Adrenal gland (tissue), 12 donors: ENCODE results near the gene TTN. TPM values are rescaled to one million over a fixed set of nuclear protein-coding genes. Genes with fewer than 3 reads are reported as not detected.

Experiments used
- DNase-seq, 7 donors: peaks; one replicate each; pipeline ENCODE4 v3.0.0-alpha.2; 2019 to 2020
- H3K27ac ChIP-seq, 5 donors: fragments of 200-600 bp; sonication (generic) in 4 of 5; 1 replicate in 3 of 5; 2 replicates in 2 of 5; pipeline versions ENCODE4 v1.5.1 to v1.8.0; 2016 to 2020; ENCODE audit warnings: mild to moderate bottlenecking in 1 of 5
- H3K27me3 ChIP-seq: fragments of 200-600 bp; 2 replicates; pipeline ENCODE4 v1.8.0; 2021
- H3K36me3 ChIP-seq, 2 donors: fragments of 200-600 bp; replicated peaks in 1 of 2; 1 replicate in 1 of 2; 2 replicates in 1 of 2; pipeline versions ENCODE4 v1.5.1 to v1.8.0; 2018 to 2022
- H3K4me1 ChIP-seq, 2 donors: fragments of 200-600 bp; replicated peaks in 1 of 2; 1 replicate in 1 of 2; 2 replicates in 1 of 2; pipeline versions ENCODE4 v1.5.1 to v1.8.0; 2018 to 2021
- H3K4me3 ChIP-seq, 4 donors: fragments of 200-600 bp; sonication (generic) in 3 of 4; one replicate each; pipeline ENCODE4 v1.5.1; 2016 to 2018
- H3K9me3 ChIP-seq, 3 donors: fragments of 200-600 bp; sonication (generic) in 1 of 3; replicated peaks in 1 of 3; 1 replicate in 2 of 3; 2 replicates in 1 of 3; pipeline versions ENCODE4 v1.5.1 to v1.8.0; 2016 to 2021
- CTCF ChIP-seq, 6 experiments: fragments of 450-650 bp in 4 of 6; fragments of 200-600 bp in 2 of 6; sonication (generic) in 1 of 6; IDR thresholded peaks; 1 replicate in 5 of 6; 2 replicates in 1 of 6; pipeline versions ENCODE4 v1.5.1 to v1.8.0; 2016 to 2021; ENCODE audit warnings: antibody characterized with exemption in 6 of 6, mild to moderate bottlenecking in 2 of 6, moderate library complexity in 1 of 6
- POLR2A ChIP-seq, 2 donors: fragments of 450-650 bp; IDR thresholded peaks; one replicate each; pipeline ENCODE4 v1.6.1; 2017; ENCODE audit warnings: antibody characterized with exemption in 2 of 2, mild to moderate bottlenecking in 2 of 2, moderate library complexity in 1 of 2
- WGBS, 4 donors: extraction: QIAGEN DNeasy Blood & Tissue Kit in 2 of 4; methylation state at CpG; one replicate each; pipeline versions ENCODE4 v1.1.5 to v1.1.7; 2013 to 2017; 5-methylcytosine and 5-hydroxymethylcytosine counted together
- intact Hi-C, 2 donors: fragments of 100-400 bp; cut with DNase I; formaldehyde crosslinking; loops; one replicate each; pipeline versions ENCODE4 v1.14.1 to v1.15.0; 2022 to 2023
- polyA plus RNA-seq, 3 donors: library from polyadenylated mRNA; stranded (reverse); fragments of 200-250 nt in 2 of 3; fragments of 350-450 nt in 1 of 3; fragmentation: Illumina TruSeq in 1 of 3; extraction: RNeasy Lipid Tissue Mini Kit (QIAGEN cat#74804) in 1 of 3; gene quantifications; one replicate each; pipeline ENCODE4 v1.2.3, GENCODE V29; 2013 to 2014
- total RNA-seq, 9 donors: library from RNA; depleted of rRNA in 4 of 9; stranded (reverse); fragments of >200 nt in 4 of 9; fragments of 120-200 nt in 1 of 9; fragmentation: NEBNext Ultra II Directional in 1 of 9; extraction: Animal tissue kit (Norgen Biotek cat#: 25700) in 1 of 9; gene quantifications; one replicate each; pipeline versions ENCODE4 v1.1.0 to v1.2.4, GENCODE V29; 2013 to 2023
- donor health status: healthy with polysubstance abuse.
- donor health status: Bipolar disorder and iron deficiency.
- donor health status: DM: yes; HTN: yes; CAD: no.
- donor health status: DM: no; HTN: no; CAD: no.
- donor health status: DM: no; HTN: no; CAD: no.
- donor health status: DM: yes; HTN: yes; CAD: no.

TTN gene
- total and polyA plus RNA-seq, 12 donors = 0.05 to 45.2 (median 2.7) TPM

- H3K4me1 ChIP-seq = peaks cover 11% of the 10 kb centered on the region in 2 donors
- 93 to 95% (median 95%) methylated on average over 11 of the region's 11 CpGs for WGBS, 4 donors
These were observed 285.7 kb downstream of the TTN start for GRCh38 chr2:178521304-178522150.

GRCh38 chr2:178517496-178517895, 289.7 kb downstream of the TTN start:
- 76 to 100% (median 88%) methylated on average over 1 of the region's 1 CpG for WGBS, 4 donors
- Histone ChIP-seq H3K9me3 (no peaks in the 10 kb centered on the region), H3K27ac (no peak overlapping the region), H3K36me3 (no peaks in the 10 kb centered on the region), H3K4me3 (no peak overlapping the region), H3K27me3 (no peaks in the 10 kb centered on the region), H3K4me1 (no peaks in the 10 kb centered on the region)
- TF ChIP-seq CTCF (IDR thresholded peaks at IDR 0.05) (no peak), POLR2A (IDR thresholded peaks at IDR 0.05) (no peak)
- no peak for DNase-seq
- intact Hi-C loops = no loop called here

More at GRCh38 chr2:178521304-178522150, 285.7 kb downstream of the TTN start:
- no peaks in the 10 kb centered on the region for H3K36me3 ChIP-seq
- intact Hi-C loops = no loop called here
- no peak overlapping the region for H3K27ac ChIP-seq
- no peak for TF ChIP-seq CTCF (IDR thresholded peaks at IDR 0.05)
- no peak for TF ChIP-seq POLR2A (IDR thresholded peaks at IDR 0.05)
- no peaks in the 10 kb centered on the region for H3K27me3 ChIP-seq
- DNase-seq = no peak
- no peak overlapping the region for H3K4me3 ChIP-seq
- no peaks in the 10 kb centered on the region for H3K9me3 ChIP-seq

- intact Hi-C loops = no loop called here
- peak in 1 of 7 donors; percentile 29 for DNase-seq
- H3K4me3 ChIP-seq = no peak overlapping the region
- no peaks in the 10 kb centered on the region for H3K27me3 ChIP-seq
- no peaks in the 10 kb centered on the region for H3K9me3 ChIP-seq
- 40 to 55% (median 50%) methylated on average over 2 of the region's 2 CpGs for WGBS, 4 donors
- TF ChIP-seq POLR2A (IDR thresholded peaks at IDR 0.05) = no peak
- no peak for TF ChIP-seq CTCF (IDR thresholded peaks at IDR 0.05)
- no peaks in the 10 kb centered on the region for H3K4me1 ChIP-seq
- peaks cover 0 to 4% of the 10 kb centered on the region in 2 donors for H3K36me3 ChIP-seq
- no peak overlapping the region for H3K27ac ChIP-seq
These were observed 292.6 kb downstream of the TTN start for GRCh38 chr2:178514664-178515063.

GRCh38 chr2:178513876-178514275, 293.3 kb downstream of the TTN start:
- H3K4me3 ChIP-seq = no peak overlapping the region
- no peaks in the 10 kb centered on the region for H3K4me1 ChIP-seq
- H3K27ac ChIP-seq = no peak overlapping the region
- TF ChIP-seq CTCF (IDR thresholded peaks at IDR 0.05) (no peak), POLR2A (IDR thresholded peaks at IDR 0.05) (no peak)
- intact Hi-C loops = no loop called here
- DNase-seq = no peak
- H3K27me3 ChIP-seq = no peaks in the 10 kb centered on the region
- peaks cover 0 to 4% of the 10 kb centered on the region in 2 donors for H3K36me3 ChIP-seq
- H3K9me3 ChIP-seq = no peaks in the 10 kb centered on the region
- WGBS, 4 donors = 94 to 96% (median 96%) methylated on average over 4 of the region's 4 CpGs
